ENCODE data around the gene EDAR.

EDAR gene

GRCh38 chr2:108965540-108966289 lies 23.3 kb downstream of the EDAR start:
- DNase-seq, result no peak

- DNase-seq, result no peak
Measured at GRCh38 chr2:108963057-108963456, 26.0 kb downstream of the EDAR start.

GRCh38 chr2:108961796-108962195 lies 27.2 kb downstream of the EDAR start:
- no peak for DNase-seq

GRCh38 chr2:108960006-108960405 lies 29.0 kb downstream of the EDAR start:
- no peak for DNase-seq

GRCh38 chr2:108959401-108959800 lies 29.6 kb downstream of the EDAR start:
- DNase-seq, result no peak

- DNase-seq, result no peak
Measured at GRCh38 chr2:108958632-108959341, 30.2 kb downstream of the EDAR start.

GRCh38 chr2:108958002-108958401 lies 31.0 kb downstream of the EDAR start:
- DNase-seq, result no peak

- no peak for DNase-seq
Measured at GRCh38 chr2:108956375-108956774, 32.6 kb downstream of the EDAR start.

GRCh38 chr2:108950369-108951135 lies 38.5 kb downstream of the EDAR start:
- no peak for DNase-seq

- DNase-seq, result no peak
Measured at GRCh38 chr2:108949316-108950239, 39.4 kb downstream of the EDAR start.

GRCh38 chr2:108947271-108947907 lies 41.6 kb downstream of the EDAR start:
- DNase-seq, result no peak

- DNase-seq, result no peak
Measured at GRCh38 chr2:108946442-108946841, 42.6 kb downstream of the EDAR start.

- DNase-seq, result no peak
Measured at GRCh38 chr2:108945969-108946368, 43.1 kb downstream of the EDAR start.

- no peak for DNase-seq
Measured at GRCh38 chr2:108944601-108945331, 44.3 kb downstream of the EDAR start.

GRCh38 chr2:108943751-108944150 lies 45.3 kb downstream of the EDAR start:
- DNase-seq, result no peak

GRCh38 chr2:108942888-108943287 lies 46.1 kb downstream of the EDAR start:
- no peak for DNase-seq

GRCh38 chr2:108942231-108942825 lies 46.7 kb downstream of the EDAR start:
- DNase-seq, result no peak

- no peak for DNase-seq
Measured at GRCh38 chr2:108941767-108942166, 47.3 kb downstream of the EDAR start.

GRCh38 chr2:108941161-108941665 lies 47.8 kb downstream of the EDAR start:
- no peak for DNase-seq

- no peak for DNase-seq
Measured at GRCh38 chr2:108940156-108940555, 48.9 kb downstream of the EDAR start.

Measured in NCI-H526 treated with DMSO at 0.1 percent for 48 hours (cell line).